Measurements from ENCODE around the gene TNFRSF8. TPM values are rescaled to one million over a fixed set of nuclear protein-coding genes. Genes with fewer than 3 reads are reported as not detected.

Gene TNFRSF8
- total and polyA plus RNA-seq, 9 of the 15 experiments (the other 6 are each of a cell fraction or from before 2014, with no cell fraction given), result 3.5 to 38.4 (median 17.1) TPM

- Histone ChIP-seq H3K4me1 (replicated peaks in 1 of 2; ENCODE audit: control insufficient read depth in 2 of 2, insufficient read depth in 2 of 2, low read length in 2 of 2) (peaks cover 20 to 37% of the 10 kb centered on the region in 2 experiments), H3K9me3 (replicated peaks; ENCODE audit: control insufficient read depth, insufficient read depth, low read depth, low read length) (no peaks in the 10 kb centered on the region), H3K9me1 (ENCODE audit: control insufficient read depth, insufficient read depth, low read length) (no peaks in the 10 kb centered on the region), H3K4me2 (ENCODE audit: insufficient read depth, low read length) (no peak overlapping the region), H3K27me3 (ENCODE audit: control insufficient read depth in 2 of 2, insufficient read depth in 2 of 2, low read length in 2 of 2) (no peaks in the 10 kb centered on the region; a peak in 1 of 5 replicates), H3K36me3 (ENCODE audit: control insufficient read depth, insufficient read depth, low read length) (no peaks in the 10 kb centered on the region), H3K9ac (ENCODE audit: insufficient read depth in 1 of 2, low read depth in 2 of 2, low read length in 2 of 2) (peak overlapping the region in 1 of 2 experiments; percentile 45; a peak in 1 of 4 replicates), H4K20me1 (replicated peaks; ENCODE audit: control insufficient read depth, insufficient read depth, low read length) (no peaks in the 10 kb centered on the region), H3K27ac (ENCODE audit: extremely low read depth, low read depth, low read length) (no peak overlapping the region), H2AFZ (ENCODE audit: low read depth, low read length) (no peak overlapping the region), H3K79me2 (ENCODE audit: control insufficient read depth, insufficient read depth, low read length) (no peaks in the 10 kb centered on the region), H3K4me3 (no peak overlapping the region)
- ATAC-seq, result no peak
- no peak for DNase-seq (ENCODE audit: extremely low read depth in 1 of 4, low spot score in 3 of 4)
- TF ChIP-seq ZBTB26 (CRISPR knock-in tag; IDR thresholded peaks at IDR 0.05) (no peak), E2F4 (CRISPR knock-in tag; IDR thresholded peaks at IDR 0.05; ENCODE audit: low read depth) (no peak), NFE2 (IDR thresholded peaks at IDR 0.05; ENCODE audit: low read depth) (no peak), SRF (CRISPR knock-in tag; IDR thresholded peaks at IDR 0.05) (no peak), PML (IDR thresholded peaks at IDR 0.05; ENCODE audit: low read length) (no peak), E2F3 (CRISPR knock-in tag; IDR thresholded peaks at IDR 0.05) (no peak), ZNF717 (CRISPR knock-in tag; IDR thresholded peaks at IDR 0.05) (no peak), ZNF77 (CRISPR knock-in tag; IDR thresholded peaks at IDR 0.05) (no peak), CBX1 (IDR thresholded peaks at IDR 0.05; ENCODE audit: low read depth) (no peak), MIER1 (IDR thresholded peaks at IDR 0.05; ENCODE audit: low read depth) (no peak), CBFB (CRISPR knock-in tag; IDR thresholded peaks at IDR 0.05) (no peak), ARID4B (CRISPR knock-in tag; IDR thresholded peaks at IDR 0.05) (no peak), ZNF212 (CRISPR knock-in tag; IDR thresholded peaks at IDR 0.05) (no peak)
- WGBS (ENCODE audit: insufficient coverage, low coverage, missing lambda C conversion rate), result 67% methylated on average over 9 of the region's 9 CpGs
- in situ Hi-C loops (cut with MboI), result no loop called here
- CTCF ChIA-PET (ENCODE audit: low intra/inter-chr PET ratio), result no interaction called here
- FAIRE-seq, result no peak
- no TSS peak for BruUV-seq (replicated peaks)
- POLR2A ChIA-PET, result interaction anchor here (0.5 to 3.2 kb wide), 8 partner anchors 9 to 60 kb away, joined by 3 to 16 read pairs (median 6); partner anchors contain the start of gene TNFRSF1B
- intact Hi-C loops (cut with micrococcal nuclease), result no loop called here
Measured at GRCh38 chr1:12150456-12151200, 87.5 kb downstream of the TNFRSF8 start.
